ENCODE results near the gene EFNA5. TPM values are rescaled to one million over a fixed set of nuclear protein-coding genes. Genes with fewer than 3 reads are reported as not detected.

EFNA5 gene
- total and polyA plus RNA-seq, 4 donors, result 0.14 to 0.93 (median 0.54) TPM

DNA sequence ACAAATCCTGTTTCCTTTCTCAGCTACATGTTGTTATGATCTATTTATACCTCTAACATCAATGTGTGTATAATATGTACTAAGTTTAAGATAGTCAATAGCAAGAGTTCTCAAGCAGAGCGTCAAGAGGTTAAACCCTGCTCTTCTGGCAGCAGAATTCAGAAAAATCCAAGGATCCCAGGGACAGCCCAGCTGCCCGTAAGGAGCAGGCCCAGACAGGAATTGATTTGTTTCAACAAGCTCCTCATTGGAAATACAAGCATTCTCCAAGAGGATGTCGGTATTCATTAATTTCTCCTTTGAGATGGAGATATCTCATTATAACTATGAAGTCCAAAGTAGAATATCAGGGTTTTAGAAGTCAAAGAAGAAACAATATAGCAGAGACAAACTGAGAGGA lies 14.9 kb downstream of the EFNA5 start:
- no peak overlapping the region for H3K9ac ChIP-seq (ENCODE audit: low read depth in 1 of 2, low read length in 2 of 2)
- peaks cover 0 to 7% (median 0%) of the 10 kb centered on the region in 4 donors for H3K27me3 ChIP-seq (ENCODE audit: control insufficient read depth in 4 of 4, insufficient read depth in 4 of 4, low read length in 3 of 4)
- 85% methylated on average over 3 of the region's 3 CpGs for WGBS

DNA sequence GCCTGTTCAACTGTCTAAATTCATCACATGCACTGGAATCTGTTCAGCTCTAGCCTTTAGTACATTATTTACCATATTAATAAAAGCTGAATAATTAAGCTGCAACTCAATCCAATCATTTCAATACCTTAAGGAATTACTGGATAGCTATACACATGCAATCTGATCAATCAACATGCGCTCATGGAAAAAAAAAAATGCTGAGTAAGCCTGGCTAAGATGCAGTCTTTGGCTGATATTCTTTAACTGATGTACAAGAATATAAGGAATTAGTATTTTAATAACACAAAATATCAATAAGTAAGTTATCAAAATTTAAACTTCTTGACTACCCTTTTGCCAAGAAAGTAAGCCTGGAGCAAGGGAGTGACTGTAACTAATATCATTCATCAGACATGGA lies 15.9 kb downstream of the EFNA5 start:
- H3K27ac ChIP-seq (ENCODE audit: low read depth in 1 of 2, low read length in 2 of 2), result no peak overlapping the region
- 92% methylated on average over 1 of the region's 1 CpG for WGBS
- H3K9me3 ChIP-seq (ENCODE audit: control insufficient read depth in 4 of 4, low read length in 3 of 4), result no peaks in the 10 kb centered on the region
- H3K4me1 ChIP-seq (ENCODE audit: control insufficient read depth in 4 of 4, insufficient read depth in 4 of 4, low read length in 3 of 4), result no peaks in the 10 kb centered on the region
- H3K36me3 ChIP-seq (ENCODE audit: control insufficient read depth in 4 of 4, insufficient read depth in 3 of 4, low read depth in 1 of 4, low read length in 3 of 4), result no peaks in the 10 kb centered on the region
- H3K27me3 ChIP-seq (ENCODE audit: control insufficient read depth in 4 of 4, insufficient read depth in 4 of 4, low read length in 3 of 4), result peaks cover 0 to 7% (median 0%) of the 10 kb centered on the region in 4 donors
- no peak overlapping the region for H3K4me3 ChIP-seq (ENCODE audit: low read depth in 1 of 3, low read length in 3 of 3)
- no peak overlapping the region for H3K9ac ChIP-seq (ENCODE audit: low read depth in 1 of 2, low read length in 2 of 2)
- DNase-seq (ENCODE audit: low spot score), result no peak
- TF ChIP-seq YY1 (IDR thresholded peaks at IDR 0.05), result no peak
- TF ChIP-seq NR2F2 (IDR thresholded peaks at IDR 0.05), result no peak
- TF ChIP-seq, protein P1, sequence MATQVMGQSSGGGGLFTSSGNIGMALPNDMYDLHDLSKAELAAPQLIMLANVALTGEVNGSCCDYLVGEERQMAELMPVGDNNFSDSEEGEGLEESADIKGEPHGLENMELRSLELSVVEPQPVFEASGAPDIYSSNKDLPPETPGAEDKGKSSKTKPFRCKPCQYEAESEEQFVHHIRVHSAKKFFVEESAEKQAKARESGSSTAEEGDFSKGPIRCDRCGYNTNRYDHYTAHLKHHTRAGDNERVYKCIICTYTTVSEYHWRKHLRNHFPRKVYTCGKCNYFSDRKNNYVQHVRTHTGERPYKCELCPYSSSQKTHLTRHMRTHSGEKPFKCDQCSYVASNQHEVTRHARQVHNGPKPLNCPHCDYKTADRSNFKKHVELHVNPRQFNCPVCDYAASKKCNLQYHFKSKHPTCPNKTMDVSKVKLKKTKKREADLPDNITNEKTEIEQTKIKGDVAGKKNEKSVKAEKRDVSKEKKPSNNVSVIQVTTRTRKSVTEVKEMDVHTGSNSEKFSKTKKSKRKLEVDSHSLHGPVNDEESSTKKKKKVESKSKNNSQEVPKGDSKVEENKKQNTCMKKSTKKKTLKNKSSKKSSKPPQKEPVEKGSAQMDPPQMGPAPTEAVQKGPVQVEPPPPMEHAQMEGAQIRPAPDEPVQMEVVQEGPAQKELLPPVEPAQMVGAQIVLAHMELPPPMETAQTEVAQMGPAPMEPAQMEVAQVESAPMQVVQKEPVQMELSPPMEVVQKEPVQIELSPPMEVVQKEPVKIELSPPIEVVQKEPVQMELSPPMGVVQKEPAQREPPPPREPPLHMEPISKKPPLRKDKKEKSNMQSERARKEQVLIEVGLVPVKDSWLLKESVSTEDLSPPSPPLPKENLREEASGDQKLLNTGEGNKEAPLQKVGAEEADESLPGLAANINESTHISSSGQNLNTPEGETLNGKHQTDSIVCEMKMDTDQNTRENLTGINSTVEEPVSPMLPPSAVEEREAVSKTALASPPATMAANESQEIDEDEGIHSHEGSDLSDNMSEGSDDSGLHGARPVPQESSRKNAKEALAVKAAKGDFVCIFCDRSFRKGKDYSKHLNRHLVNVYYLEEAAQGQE (IDR thresholded peaks at IDR 0.05), result no peak
- TF ChIP-seq JUND (IDR thresholded peaks at IDR 0.05), result no peak
- TF ChIP-seq RXRA (IDR thresholded peaks at IDR 0.05), result no peak
- no peak for TF ChIP-seq FOXA2 (IDR thresholded peaks at IDR 0.05)
- no peak for TF ChIP-seq HNF4A (conservative IDR thresholded peaks at IDR 0.05)
- TF ChIP-seq, protein P2, sequence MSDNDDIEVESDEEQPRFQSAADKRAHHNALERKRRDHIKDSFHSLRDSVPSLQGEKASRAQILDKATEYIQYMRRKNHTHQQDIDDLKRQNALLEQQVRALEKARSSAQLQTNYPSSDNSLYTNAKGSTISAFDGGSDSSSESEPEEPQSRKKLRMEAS (IDR thresholded peaks at IDR 0.05), result no peak
- no peak for TF ChIP-seq FOXA1 (IDR thresholded peaks at IDR 0.05)
- TF ChIP-seq RAD21 (IDR thresholded peaks at IDR 0.05), result no peak
- TF ChIP-seq, protein P3, sequence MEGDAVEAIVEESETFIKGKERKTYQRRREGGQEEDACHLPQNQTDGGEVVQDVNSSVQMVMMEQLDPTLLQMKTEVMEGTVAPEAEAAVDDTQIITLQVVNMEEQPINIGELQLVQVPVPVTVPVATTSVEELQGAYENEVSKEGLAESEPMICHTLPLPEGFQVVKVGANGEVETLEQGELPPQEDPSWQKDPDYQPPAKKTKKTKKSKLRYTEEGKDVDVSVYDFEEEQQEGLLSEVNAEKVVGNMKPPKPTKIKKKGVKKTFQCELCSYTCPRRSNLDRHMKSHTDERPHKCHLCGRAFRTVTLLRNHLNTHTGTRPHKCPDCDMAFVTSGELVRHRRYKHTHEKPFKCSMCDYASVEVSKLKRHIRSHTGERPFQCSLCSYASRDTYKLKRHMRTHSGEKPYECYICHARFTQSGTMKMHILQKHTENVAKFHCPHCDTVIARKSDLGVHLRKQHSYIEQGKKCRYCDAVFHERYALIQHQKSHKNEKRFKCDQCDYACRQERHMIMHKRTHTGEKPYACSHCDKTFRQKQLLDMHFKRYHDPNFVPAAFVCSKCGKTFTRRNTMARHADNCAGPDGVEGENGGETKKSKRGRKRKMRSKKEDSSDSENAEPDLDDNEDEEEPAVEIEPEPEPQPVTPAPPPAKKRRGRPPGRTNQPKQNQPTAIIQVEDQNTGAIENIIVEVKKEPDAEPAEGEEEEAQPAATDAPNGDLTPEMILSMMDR (IDR thresholded peaks at IDR 0.05; ENCODE audit: low read depth, low read length, missing input control), result no peak

More for the DNA sequence above, 14.9 kb downstream of the EFNA5 start:
- Histone ChIP-seq H3K4me3 (ENCODE audit: low read depth in 1 of 3, low read length in 3 of 3) (no peak overlapping the region), H3K9me3 (ENCODE audit: control insufficient read depth in 4 of 4, low read length in 3 of 4) (no peaks in the 10 kb centered on the region), H3K27ac (ENCODE audit: low read depth in 1 of 2, low read length in 2 of 2) (no peak overlapping the region), H3K36me3 (ENCODE audit: control insufficient read depth in 4 of 4, insufficient read depth in 3 of 4, low read depth in 1 of 4, low read length in 3 of 4) (no peaks in the 10 kb centered on the region), H3K4me1 (ENCODE audit: control insufficient read depth in 4 of 4, insufficient read depth in 4 of 4, low read length in 3 of 4) (no peaks in the 10 kb centered on the region)
- no peak for DNase-seq (ENCODE audit: low spot score)
- TF ChIP-seq YY1 (IDR thresholded peaks at IDR 0.05) (no peak), HNF4A (conservative IDR thresholded peaks at IDR 0.05) (no peak), TAF1 (conservative IDR thresholded peaks at IDR 0.05) (no peak), JUND (IDR thresholded peaks at IDR 0.05) (no peak), EGR1 (IDR thresholded peaks at IDR 0.05; ENCODE audit: low read depth in 2 of 2) (no peak), RXRA (IDR thresholded peaks at IDR 0.05) (no peak), FOXA1 (IDR thresholded peaks at IDR 0.05) (no peak), FOXA2 (IDR thresholded peaks at IDR 0.05) (no peak), SP1 (IDR thresholded peaks at IDR 0.05) (no peak), NR2F2 (IDR thresholded peaks at IDR 0.05) (no peak), GABPA (IDR thresholded peaks at IDR 0.05 in 1 of 2, conservative IDR thresholded peaks at IDR 0.05 in 1 of 2) (no peak), RAD21 (IDR thresholded peaks at IDR 0.05) (no peak)
- TF ChIP-seq, protein P3 (IDR thresholded peaks at IDR 0.05; ENCODE audit: low read depth, low read length, missing input control), result no peak
- TF ChIP-seq, protein P4, sequence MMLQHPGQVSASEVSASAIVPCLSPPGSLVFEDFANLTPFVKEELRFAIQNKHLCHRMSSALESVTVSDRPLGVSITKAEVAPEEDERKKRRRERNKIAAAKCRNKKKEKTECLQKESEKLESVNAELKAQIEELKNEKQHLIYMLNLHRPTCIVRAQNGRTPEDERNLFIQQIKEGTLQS (IDR thresholded peaks at IDR 0.05), result no peak
- TF ChIP-seq, protein P1 (IDR thresholded peaks at IDR 0.05), result no peak
- TF ChIP-seq, protein P2 (IDR thresholded peaks at IDR 0.05), result no peak

Data from liver (tissue), 9 donors.